Measurements from ENCODE around the gene PRUNE1. TPM values are rescaled to one million over a fixed set of nuclear protein-coding genes. Genes with fewer than 3 reads are reported as not detected.

The PRUNE1 gene
- total RNA-seq, 1 donor from 2014 or later = 22.6 TPM

GRCh38 chr1:151000408-151000807 lies 7.8 kb upstream of the PRUNE1 start:
- ATAC-seq = no peak
- DNase-seq (ENCODE audit: low spot score) = no peak
- intact Hi-C loops (cut with DNase I) = no loop called here

DNA sequence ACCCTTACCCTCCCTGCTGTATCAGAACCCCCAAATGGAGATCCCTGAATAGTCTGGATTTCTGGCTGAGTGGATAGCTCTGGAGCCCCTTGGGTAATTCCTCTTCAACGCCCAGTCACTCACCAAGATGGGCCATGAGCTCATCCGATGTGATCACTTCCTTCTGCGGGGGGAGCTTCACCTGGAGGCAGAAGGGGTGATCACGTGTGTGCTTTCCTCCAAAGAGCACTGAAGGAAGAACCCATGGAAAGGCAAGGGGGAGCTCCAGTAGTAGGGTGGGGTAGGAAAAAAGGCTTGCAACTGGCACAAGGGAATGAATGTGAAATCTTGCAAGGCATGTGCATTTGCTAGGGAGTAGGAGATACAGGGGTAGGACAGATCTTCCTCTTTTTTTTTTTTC lies 6.6 kb upstream of the PRUNE1 start:
- intact Hi-C loops (cut with DNase I) = no loop called here
- ATAC-seq (no peak), DNase-seq (ENCODE audit: low spot score) (no peak)

DNA sequence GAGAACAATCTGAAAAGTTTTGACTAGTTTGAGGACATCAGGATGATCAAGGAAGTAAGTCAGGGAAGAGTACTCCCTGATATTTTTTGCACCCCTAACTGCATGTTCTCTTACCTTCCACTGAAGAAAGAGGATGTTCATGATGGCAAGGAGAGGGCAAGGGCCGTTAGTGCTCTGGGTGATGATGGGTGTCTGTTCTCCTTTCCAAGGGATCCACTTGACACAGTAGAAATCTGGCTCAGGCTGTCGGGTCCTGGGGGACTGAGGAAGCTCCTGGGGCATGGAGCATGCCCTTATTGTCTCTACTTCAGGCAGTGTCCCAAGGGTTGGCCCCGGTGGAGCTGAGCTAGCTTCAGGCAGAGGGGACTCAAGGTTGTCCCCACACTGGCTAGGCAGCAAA lies 6.2 kb upstream of the PRUNE1 start:
- ATAC-seq (no peak), DNase-seq (ENCODE audit: low spot score) (no peak)
- intact Hi-C loops (cut with DNase I) = no loop called here

DNA sequence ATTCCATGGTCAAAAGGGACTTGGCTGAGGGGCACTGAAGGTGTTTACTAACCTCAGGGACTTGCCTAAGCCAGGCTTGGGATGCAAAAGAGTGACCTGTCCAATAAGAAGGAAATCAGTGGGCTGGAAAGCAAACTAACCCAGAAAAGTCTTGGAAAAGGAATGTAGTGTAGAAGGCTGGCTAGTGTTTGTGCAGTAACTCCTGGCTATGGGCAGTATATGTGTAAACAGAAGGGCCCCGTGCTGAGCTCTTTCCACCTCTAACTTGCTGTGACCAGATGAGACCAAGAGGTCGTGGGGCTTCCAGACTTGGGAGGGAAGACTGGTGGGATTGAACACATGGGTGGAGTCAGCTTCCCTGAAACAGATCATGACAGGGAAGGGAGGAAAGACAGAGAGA lies 5.6 kb upstream of the PRUNE1 start:
- intact Hi-C loops (cut with DNase I) = loop anchor here (1.0 kb wide), 1 partner anchor 45 kb away; no protein-coding TSS in a partner anchor
- no peak for ATAC-seq
- no peak for DNase-seq (ENCODE audit: low spot score)

DNA sequence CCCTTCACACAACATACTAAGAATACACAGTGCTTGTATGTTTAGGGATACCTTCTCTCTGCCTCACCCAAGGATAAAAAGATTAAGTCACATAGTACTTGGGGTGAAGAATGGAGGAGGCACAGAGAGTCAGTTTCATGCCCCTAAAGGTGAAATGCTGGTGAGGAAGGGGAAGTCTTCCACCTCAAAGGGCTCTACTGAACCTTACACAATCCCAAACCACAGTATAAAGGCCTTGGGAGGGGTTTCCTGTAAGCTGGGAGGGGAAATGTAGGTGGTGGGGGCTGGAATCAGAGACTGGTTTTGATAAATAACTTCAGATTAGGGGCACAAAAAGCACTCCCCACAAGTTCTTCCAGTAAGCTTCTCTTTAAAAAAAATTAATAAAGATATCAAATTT lies 5.1 kb upstream of the PRUNE1 start:
- intact Hi-C loops (cut with DNase I) = loop anchor here (1.0 kb wide), 1 partner anchor 46 kb away; no protein-coding TSS in a partner anchor
- ATAC-seq = no peak

DNA sequence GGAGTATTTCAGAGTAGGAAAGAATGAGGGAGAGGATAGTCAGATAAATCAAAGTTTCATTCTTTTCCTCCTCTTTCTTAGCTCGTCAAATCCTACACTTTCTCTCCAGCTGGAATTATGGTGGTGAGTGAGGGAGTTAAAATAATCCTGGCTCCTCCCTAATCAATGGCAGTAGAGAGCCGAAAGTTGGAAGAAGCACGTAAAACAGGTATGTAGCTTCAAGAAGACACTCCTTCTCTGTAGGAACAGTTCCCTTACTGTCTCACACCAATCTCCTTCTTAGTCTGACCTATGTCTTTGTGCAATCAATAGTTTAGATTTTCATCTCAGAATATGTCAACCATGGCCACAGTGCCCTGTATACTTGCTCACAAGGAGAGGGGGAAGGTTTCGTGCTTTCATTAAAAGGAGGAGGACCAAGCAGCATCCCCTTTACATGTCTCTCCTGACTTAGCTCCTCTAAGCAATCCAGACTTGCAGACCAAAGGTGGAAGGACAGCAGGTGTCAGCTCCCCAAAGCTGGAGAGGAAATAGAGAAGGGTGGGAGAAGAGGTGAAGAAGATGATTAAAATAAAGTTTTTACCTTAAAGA lies 2.4 kb upstream of the PRUNE1 start:
- no peak for DNase-seq (ENCODE audit: low spot score)
- intact Hi-C loops (cut with DNase I) = no loop called here
- ATAC-seq = no peak

More for the DNA sequence above, 5.1 kb upstream of the PRUNE1 start:
- DNase-seq (ENCODE audit: low spot score) = no peak

- intact Hi-C loops (cut with DNase I) = no loop called here
- DNase-seq (ENCODE audit: low spot score) (peak; percentile 82), ATAC-seq (peak; percentile 85)
Measured at GRCh38 chr1:151006327-151007052, 1.8 kb upstream of the PRUNE1 start, which contains the start of gene MINDY1. Gene MINDY1, minus strand, starts transcription at chr1:151006902. Its CDS starts 4,285 bp downstream, at chr1:151002617.

GRCh38 chr1:151007853-151008243 lies 401 bp upstream of the PRUNE1 start:
- ATAC-seq (peak; percentile 1), DNase-seq (ENCODE audit: low spot score) (no peak)
- intact Hi-C loops (cut with DNase I) = no loop called here

GRCh38 chr1:151009206-151009587 lies 948 bp downstream of the PRUNE1 start:
- ATAC-seq = no peak
- intact Hi-C loops (cut with DNase I) = no loop called here
- DNase-seq (ENCODE audit: low spot score) = no peak

DNA sequence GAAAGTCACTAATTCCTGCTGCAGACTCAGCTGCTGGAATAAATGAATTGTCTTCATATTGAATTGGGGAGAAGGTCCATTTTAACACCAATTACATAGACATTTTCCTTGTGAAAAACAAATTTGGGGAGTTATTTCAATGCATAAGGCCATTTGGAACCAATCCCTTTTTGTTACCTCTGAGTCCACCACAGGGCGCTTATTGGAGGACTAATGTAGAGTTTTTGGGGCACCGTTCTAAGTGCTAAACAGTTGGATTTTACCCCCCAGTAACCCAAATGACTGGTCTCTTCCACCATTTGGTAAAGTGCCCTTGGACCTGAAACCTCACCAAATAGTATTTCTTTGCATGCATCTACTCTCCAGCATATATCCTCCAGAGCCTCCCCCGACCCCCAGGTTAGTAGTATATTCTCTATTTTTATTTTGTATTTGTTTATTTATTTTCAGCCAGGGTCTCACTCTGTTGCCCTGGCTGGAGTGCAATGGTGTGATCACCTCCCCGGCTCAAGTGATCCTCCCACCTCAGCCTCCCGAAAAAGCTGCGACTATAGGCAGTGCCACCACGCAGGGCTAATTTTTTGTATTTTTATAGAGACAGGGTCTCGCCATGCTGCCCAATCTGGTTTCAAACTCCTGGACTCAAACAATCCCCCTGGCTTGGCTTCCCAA lies 1.6 kb downstream of the PRUNE1 start:
- no peak for ATAC-seq
- intact Hi-C loops (cut with DNase I) = no loop called here

GRCh38 chr1:151010346-151010726 lies 2.1 kb downstream of the PRUNE1 start:
- intact Hi-C loops (cut with DNase I) = no loop called here
- no peak for DNase-seq (ENCODE audit: low spot score)
- no peak for ATAC-seq

More for the DNA sequence above, 1.6 kb downstream of the PRUNE1 start:
- no peak for DNase-seq (ENCODE audit: low spot score)

GRCh38 chr1:151011154-151011850 lies 3.1 kb downstream of the PRUNE1 start:
- intact Hi-C loops (cut with DNase I) = no loop called here
- ATAC-seq = no peak
- DNase-seq (ENCODE audit: low spot score) = no peak

DNA sequence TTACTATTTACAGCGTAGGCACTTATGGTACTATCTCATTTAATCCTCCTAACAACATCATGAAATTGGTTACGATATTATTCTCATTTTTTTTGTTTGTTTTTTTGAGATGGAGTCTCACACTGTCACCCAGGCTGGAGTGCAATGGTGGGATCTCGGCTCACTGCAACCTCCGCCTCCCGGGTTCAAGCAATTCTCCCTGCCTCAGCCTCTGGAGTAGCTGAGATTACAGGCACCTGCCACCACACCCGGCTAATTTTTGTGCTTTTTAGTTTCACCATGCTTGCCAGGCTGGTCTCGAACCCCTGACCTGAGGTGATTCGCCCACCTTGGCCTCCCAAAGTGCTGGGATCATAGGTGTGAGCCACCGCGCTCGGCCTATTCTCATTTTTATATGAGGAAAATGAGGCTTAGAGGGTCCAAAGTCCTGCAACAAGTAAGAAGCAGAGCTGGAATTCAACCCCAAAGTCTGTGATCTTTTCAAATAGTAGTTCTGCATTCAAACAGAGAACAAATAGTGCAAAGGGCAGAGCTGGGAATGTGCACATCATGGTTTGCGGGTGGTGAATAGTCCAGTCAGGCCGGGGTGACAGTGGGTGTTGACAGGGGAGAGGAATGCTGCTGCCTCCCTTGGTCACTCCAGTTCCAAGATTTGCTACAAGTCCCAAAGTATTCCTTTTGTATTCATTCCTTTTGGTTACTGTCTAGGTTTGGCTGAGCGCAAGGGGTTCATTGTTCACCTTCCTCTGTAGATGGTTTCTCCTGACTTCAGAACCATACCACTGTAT lies 4.6 kb downstream of the PRUNE1 start:
- DNase-seq (ENCODE audit: low spot score) = no peak
- intact Hi-C loops (cut with DNase I) = no loop called here
- ATAC-seq = no peak

DNA sequence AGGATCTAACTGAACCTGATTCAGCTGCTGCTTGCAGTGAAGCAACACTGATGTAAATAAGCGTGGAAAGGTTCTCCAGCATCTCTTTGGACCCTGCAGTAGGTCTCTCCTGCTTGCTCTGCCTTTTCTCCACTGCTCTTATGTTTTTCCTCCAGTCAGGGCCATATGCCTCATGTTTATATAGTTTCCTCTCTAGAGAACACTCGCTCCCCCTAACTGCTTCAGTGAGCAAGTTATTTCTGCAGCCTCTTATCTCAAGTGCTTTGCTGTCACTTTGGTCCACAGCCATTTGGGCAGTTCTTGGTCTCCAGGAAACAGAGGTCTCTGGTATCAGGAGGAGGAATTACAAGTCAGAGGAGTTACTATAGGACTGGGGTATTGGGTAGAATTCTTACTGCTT lies 5.3 kb downstream of the PRUNE1 start:
- intact Hi-C loops (cut with DNase I) = no loop called here
- ATAC-seq = no peak
- no peak for DNase-seq (ENCODE audit: low spot score)

GRCh38 chr1:151024540-151025146 lies 16.4 kb downstream of the PRUNE1 start:
- intact Hi-C loops (cut with DNase I) = no loop called here
- ATAC-seq (peak; percentile 94), DNase-seq (ENCODE audit: low spot score) (peak; percentile 92)

- ATAC-seq (no peak), DNase-seq (ENCODE audit: low spot score) (no peak)
- intact Hi-C loops (cut with DNase I) = no loop called here
Measured at GRCh38 chr1:151026460-151026859, 18.2 kb downstream of the PRUNE1 start.

GRCh38 chr1:151032164-151032563 lies 23.9 kb downstream of the PRUNE1 start:
- ATAC-seq (no peak), DNase-seq (ENCODE audit: low spot score) (no peak)
- intact Hi-C loops (cut with DNase I) = no loop called here

DNA sequence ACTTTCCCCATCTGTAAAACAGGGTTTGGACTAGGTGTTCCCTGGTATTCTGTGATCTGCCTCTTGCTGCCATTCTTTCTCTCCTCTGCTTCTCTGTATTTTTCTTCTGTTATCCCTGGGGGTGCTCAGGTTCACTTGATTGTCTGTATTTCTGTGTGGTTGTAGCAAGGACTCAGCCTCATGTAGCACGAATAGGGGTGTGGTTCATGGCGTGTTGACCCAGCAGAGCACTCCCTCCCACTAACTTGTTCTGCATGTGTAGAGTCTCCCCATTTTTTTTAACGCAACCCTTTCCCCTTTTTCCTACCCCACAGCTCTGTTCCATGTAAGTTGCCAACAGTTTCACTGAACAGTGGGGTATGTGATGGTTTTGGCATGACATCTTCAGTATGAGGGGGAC lies 26.9 kb downstream of the PRUNE1 start:
- intact Hi-C loops (cut with DNase I) = no loop called here
- DNase-seq (ENCODE audit: low spot score) (no peak), ATAC-seq (no peak)
